ENCODE data around the gene NADSYN1.
"Not testable (repeated sequence)": the region's sequence is repeated elsewhere in the genome, so short reads cannot be mapped to it uniquely, and the experiment has no call there.

Gene NADSYN1

GRCh38 chr11:71453037-71453917, at the start of gene NADSYN1:
NADSYN1 (plus strand) TSS chr11:71453203; CDS start chr11:71453297, 94 bp downstream.
- DNase-seq = peak; percentile 36 to 98 (median 94)

- DNase-seq = no peak
These were observed 48.8 kb upstream of the NADSYN1 start for GRCh38 chr11:71404209-71404608.

GRCh38 chr11:71406681-71407080, 46.3 kb upstream of the NADSYN1 start:
- DNase-seq = no peak

GRCh38 chr11:71407356-71407755, 45.6 kb upstream of the NADSYN1 start:
- DNase-seq = no peak

GRCh38 chr11:71408826-71409225, 44.2 kb upstream of the NADSYN1 start:
- no peak for DNase-seq

DNA sequence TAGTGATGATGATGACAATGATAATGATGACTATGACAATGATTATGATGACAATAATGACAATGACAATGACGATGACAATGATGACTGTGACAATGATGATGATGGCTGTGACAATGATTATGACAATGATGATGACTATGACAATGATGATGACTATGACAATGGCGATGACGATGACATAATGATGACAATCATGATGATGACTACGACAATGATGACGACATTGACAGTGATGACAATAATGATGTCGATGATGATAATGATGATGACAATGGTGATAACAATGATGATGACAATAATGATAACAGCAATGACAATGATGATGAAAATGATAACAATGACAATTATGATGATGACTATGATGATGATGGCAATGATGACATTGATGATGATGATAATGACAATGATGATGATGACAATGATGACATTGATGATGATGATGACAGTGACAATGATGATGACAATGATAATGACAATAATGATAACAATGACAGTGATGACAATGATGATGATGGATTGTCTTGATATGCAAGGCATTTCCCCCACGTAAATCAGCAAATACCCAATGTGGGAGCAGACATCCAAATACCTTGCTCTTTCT, 42.5 kb upstream of the NADSYN1 start:
- no peak for DNase-seq

DNA sequence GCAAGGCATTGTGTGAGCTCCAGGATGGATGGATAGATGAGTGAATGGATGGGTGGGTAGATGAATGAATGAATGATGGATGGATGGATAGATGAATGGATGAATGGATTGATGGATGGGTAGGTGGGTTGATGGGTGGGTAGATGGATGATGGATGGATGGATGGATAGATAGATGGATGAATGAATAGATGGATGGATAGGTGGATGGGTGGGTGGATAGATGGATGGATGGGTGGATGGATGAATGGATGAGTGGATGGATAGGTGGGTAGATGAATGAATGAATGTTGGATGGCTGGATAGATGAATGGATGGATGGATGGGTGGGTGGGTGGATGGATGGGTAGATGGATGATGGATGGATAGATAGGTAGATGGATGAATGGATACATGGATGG, 38.4 kb upstream of the NADSYN1 start:
- no peak for DNase-seq

DNA sequence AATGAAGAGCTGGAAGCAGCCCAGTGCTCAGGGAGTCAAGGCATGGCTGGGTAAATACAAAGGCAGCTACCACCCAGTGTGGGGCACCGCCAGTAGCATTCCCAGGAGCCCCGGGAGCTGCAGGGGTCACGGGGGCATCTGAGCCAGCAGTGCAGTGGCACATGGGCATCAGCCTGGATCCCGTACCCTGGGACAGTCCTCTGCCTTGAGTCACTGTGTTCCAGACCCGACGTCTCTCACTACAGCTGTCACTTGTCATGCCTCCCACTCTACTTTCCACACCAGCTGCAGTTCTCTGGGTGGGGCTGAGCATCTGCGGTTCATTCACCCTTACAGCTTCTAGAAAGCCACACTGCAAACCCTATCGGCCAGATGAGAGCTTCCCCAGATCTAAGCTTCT, 34.4 kb upstream of the NADSYN1 start:
- peak in 19 of 58 donors; percentile 8 to 60 (median 33) for DNase-seq

GRCh38 chr11:71420455-71421241, 32.4 kb upstream of the NADSYN1 start:
- peak in 12 of 58 donors; percentile 5 to 41 (median 18) for DNase-seq

DNA sequence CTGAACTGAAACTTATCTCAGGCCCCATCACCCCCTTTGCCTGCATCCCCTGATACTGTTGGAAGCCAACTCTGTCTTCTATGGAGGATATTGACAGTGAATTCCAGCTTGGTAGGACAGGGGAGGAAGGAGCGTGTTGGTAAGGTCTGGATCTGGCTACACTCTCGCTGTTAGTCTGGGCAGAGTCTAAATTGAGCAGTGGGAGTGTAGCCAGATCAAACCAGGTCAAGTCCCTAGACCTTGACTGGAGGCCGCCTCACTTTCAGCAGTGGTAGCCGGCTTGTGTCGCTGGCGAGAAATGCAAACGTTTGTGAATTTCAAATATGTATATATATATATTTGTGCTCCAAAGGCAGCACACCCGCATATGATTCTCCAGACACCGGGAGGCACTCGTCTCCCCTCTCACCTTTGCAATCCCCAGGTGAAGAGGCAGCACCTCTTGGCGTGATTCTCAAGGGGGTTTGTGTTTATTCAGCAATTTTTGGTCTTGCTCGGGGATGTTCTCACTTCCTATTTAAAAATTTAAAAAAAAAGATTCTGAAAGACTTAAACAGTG, 31.5 kb upstream of the NADSYN1 start:
- DNase-seq = no peak

DNA sequence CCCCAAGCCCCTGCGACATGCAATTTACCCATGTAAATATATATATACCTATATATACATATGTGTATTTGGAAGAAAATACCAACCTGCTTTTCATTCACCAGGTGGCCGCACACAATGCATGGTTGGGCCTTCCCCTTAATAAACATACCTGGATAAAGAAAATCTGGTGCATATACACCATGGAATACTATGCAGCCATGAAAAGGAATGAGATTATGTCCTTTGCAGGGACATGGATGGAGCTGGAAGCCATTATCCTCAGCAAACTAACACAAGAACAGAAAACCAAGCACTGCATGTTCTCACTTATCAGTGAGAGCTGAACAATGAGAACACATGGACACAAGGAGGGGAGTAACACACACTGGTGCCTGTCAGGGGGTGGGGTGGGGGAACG, 30.7 kb upstream of the NADSYN1 start:
- DNase-seq = not testable (repeated sequence)

DNA sequence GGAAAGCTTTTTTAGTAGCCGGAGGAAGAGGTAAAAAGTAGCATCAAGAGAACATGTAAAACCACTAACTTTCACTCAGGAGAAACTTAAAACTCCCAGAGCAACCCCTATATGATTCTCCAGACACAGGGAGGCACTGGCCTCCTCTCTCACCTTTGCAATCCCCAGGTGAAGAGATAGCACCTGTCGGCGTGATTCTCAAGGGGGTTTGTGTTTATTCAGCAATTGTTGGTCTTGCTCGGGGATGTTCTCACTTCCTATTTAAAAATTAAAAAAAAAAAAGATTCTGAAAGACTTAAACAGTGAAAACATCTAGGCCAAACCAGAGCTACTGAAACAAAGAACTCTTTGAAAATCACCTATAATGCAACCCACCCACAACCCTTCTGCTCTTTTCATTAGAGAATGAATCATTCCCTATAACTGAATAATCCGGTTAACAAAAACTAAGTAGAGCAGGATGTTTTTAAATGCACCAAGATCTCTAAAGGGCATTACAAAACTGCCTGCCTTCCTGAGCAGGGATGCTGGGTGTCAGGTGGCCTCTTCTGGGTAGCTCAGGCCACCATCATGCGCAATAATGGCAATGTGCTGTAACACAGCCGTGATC, 29.7 kb upstream of the NADSYN1 start:
- DNase-seq = no peak

DNA sequence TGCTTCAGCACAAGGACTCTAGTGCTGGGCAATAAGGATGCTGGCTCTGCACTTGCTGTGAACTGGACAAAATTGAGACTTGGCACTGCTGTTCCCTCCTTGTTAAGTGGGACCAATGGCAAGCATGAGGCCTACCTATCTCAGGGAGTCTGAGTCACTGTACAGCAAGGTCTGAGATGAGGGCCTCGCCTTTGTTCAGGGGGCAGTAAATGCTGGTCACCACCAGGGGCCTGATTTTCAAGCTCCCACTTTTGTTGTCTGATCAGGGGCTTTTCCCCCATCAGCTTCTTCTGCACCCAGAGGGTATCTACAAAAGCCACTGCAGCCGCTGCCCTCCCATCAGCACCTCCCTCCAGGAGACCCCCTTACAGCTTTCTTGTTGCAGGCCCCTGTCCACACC, 27.6 kb upstream of the NADSYN1 start:
- no peak for DNase-seq

DNA sequence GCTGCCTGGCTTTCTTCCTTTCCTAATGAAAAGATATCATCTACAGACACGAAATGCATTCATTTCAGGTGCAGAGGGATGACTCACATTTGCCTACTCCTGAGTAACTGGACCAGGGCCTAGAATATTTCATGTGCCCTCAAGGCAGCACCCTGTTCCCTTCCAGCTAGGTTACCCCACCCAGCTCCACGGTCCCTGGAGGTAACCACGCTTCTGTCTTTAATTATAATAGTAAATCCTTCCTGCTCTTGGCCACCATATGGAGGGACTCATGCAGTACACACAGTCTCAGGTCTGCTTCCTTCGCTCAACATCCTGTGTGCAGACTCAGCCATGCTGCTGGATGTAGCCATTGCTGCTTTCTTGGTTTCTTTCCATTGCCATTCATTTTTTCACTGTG, 27.1 kb upstream of the NADSYN1 start:
- DNase-seq = no peak

DNA sequence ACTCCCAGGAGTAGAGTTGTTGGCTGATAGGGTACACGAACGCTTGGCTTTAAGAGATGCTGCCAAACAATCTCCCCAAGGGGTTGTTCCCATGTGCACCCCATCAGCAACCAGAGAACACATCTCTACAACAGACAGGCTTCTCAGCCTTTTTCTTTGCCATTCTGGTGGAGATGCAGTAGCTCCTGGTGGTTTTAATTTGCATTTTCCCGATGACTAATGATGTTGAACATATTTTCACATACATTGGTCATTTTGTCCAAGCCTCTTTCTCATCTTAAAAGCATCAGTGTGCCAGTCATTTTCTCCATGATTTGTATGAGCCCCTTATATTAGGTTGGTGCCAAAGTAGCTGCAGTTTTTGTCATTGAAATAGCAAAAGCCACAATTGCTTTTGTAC, 26.6 kb upstream of the NADSYN1 start:
- DNase-seq = no peak

DNA sequence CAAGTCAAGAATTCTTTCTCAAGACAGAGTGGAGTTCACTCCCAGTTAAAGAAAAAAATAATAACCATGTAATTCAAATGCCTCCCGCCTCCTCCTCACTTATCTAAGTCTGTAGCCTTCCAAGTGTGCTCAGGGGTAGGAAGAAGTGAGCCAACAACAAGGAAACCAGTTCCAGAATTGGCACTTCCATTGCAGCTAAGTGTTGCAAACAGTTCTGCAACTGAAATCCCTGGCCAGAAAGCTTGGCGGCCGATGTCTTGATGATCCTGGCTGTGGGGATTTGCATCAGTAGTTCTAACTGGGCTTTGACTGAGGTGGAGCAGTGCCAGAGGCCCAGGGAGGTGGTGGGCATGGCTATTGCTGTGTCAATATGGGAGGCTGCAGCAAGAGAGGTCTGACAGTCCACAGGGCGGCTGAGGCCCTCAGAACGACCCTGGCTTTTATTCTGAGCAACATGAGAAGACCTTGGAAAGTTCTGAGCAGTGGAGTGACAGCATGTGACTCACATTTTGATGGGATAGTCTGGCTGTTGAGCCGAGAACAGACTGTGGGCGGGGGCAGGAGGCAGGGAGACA, 24.1 kb upstream of the NADSYN1 start:
- peak in 15 of 58 donors; percentile 11 to 69 (median 25) for DNase-seq

DNA sequence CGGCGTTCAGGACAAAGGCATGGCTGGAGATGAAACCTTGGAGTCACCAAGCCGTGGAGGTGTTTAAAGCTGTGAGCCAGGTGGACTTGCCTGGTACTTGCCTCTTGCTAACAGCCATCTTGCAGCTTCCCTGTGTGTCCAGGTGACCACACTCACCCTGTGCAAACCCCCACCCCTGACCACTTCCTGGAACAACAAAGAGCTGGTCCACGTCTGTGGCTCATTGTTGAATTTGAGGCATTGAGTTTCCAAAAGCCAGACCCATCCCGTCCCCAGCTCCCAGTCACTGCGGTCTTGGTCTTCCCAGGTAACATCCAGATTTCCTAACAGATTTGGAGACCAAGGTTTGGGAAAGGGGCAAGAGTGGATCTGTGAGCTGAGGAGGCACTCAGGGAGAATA, 23.3 kb upstream of the NADSYN1 start:
- no peak for DNase-seq

GRCh38 chr11:71430166-71430565, 22.8 kb upstream of the NADSYN1 start:
- no peak for DNase-seq

DNA sequence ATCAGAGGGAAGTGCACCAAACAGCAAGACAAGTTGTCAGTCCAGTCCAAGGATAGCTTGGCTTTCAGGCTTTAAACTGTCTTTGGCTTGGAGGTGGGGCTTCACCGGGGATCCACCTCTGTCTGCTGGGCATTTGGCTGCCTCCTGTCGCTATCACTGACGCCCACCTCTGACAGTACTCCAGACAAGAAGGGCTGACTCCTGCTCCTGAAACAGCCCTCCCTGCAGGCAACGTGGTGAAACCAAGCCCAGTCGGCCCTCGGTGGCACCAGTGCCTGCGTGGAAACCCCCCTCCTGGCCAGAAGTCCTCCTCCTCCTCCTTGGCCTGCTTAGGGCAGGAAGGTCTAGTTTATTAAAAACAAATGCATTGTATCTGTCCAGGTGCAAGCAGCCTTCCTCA, 21.7 kb upstream of the NADSYN1 start:
- DNase-seq = no peak

DNA sequence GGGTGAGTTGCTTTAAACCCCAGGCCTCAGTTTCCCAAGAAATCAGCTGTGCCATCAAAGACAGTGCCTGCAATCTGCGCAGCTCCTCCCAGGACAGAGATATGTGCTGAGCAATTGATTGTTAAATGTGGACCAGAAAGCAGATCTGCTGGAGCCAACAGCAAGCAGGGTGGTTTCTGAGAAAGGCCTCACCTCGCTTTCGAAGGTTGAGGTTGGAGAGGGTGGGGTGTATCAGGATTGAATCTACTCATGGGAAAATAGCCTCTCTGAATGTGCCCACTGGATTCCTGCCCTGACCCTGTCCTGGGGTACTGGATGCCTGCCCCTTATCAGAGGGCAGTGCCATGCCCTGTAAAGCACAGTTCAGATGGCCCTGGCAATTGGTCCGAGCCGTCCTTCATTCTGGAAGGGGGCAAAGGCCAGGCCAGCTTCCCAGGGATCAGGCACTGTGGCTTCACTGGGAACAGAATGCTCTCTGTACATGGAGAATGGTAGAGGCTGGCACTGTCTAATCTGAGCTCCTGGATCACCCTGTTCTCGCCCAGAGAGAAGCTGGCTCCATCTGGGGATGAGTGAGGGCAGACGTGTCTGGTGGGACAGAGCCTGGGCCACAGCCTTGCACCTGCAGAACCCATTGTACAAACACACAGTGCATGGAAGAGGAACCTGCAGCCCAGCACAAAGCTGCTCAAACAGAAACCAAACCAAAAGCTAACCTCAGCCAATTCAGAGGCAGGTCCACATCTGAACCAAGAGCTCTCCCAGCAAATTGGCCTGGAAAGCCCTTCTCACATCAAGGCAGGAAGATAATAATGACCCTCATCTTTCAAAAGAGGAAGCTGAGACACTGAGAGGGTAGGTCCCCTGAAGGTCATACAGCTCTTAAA, 20.0 kb upstream of the NADSYN1 start:
- DNase-seq = peak in 38 of 58 donors; percentile 13 to 87 (median 47)
